Gastrocnemius medialis (tissue), 4 donors: ENCODE data around the gene PGLYRP2.

Experiments used
- POLR2A ChIP-seq, 2 donors: fragments of 450-650 bp; IDR thresholded peaks; one replicate each; pipeline ENCODE4 v1.6.1; 2017; ENCODE audit warnings: antibody characterized with exemption in 2 of 2, mild to moderate bottlenecking in 2 of 2, moderate library complexity in 2 of 2
- TF ChIP-seq, protein P1 (sequence below), 5 experiments: fragments of 450-650 bp in 3 of 5; fragments of 200-600 bp in 2 of 5; sonication (generic) in 2 of 5; IDR thresholded peaks in 4 of 5; conservative IDR thresholded peaks in 1 of 5; 1 replicate in 4 of 5; 2 replicates in 1 of 5; pipeline ENCODE4 v1.5.1; 2016 to 2019; ENCODE audit warnings: antibody characterized with exemption in 5 of 5, mild to moderate bottlenecking in 3 of 5, moderate library complexity in 3 of 5

- TF ChIP-seq, protein P1, sequence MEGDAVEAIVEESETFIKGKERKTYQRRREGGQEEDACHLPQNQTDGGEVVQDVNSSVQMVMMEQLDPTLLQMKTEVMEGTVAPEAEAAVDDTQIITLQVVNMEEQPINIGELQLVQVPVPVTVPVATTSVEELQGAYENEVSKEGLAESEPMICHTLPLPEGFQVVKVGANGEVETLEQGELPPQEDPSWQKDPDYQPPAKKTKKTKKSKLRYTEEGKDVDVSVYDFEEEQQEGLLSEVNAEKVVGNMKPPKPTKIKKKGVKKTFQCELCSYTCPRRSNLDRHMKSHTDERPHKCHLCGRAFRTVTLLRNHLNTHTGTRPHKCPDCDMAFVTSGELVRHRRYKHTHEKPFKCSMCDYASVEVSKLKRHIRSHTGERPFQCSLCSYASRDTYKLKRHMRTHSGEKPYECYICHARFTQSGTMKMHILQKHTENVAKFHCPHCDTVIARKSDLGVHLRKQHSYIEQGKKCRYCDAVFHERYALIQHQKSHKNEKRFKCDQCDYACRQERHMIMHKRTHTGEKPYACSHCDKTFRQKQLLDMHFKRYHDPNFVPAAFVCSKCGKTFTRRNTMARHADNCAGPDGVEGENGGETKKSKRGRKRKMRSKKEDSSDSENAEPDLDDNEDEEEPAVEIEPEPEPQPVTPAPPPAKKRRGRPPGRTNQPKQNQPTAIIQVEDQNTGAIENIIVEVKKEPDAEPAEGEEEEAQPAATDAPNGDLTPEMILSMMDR (IDR thresholded peaks at IDR 0.05 in 4 of 5, conservative IDR thresholded peaks at IDR 0.05 in 1 of 5), result no peak
- no peak for TF ChIP-seq POLR2A (IDR thresholded peaks at IDR 0.05)
These were observed 19.6 kb upstream of the PGLYRP2 start for GRCh38 chr19:15498910-15499309.
